ENCODE data around the gene RHO.

Gene RHO

GRCh38 chr3:129563332-129563731 lies 34.9 kb downstream of the RHO start:
- DNase-seq = no peak

- DNase-seq = no peak
Measured at GRCh38 chr3:129563850-129564535, 35.6 kb downstream of the RHO start.

GRCh38 chr3:129564981-129565644 lies 36.7 kb downstream of the RHO start:
- no peak for DNase-seq

- DNase-seq = no peak
Measured at GRCh38 chr3:129565902-129566301, 37.5 kb downstream of the RHO start.

GRCh38 chr3:129567176-129567705 lies 38.8 kb downstream of the RHO start:
- no peak for DNase-seq

- DNase-seq = no peak
Measured at GRCh38 chr3:129567939-129568338, 39.5 kb downstream of the RHO start.

- no peak for DNase-seq
Measured at GRCh38 chr3:129569856-129570255, 41.4 kb downstream of the RHO start.

- no peak for DNase-seq
Measured at GRCh38 chr3:129571605-129572547, 43.4 kb downstream of the RHO start.

- no peak for DNase-seq
Measured at GRCh38 chr3:129572603-129573002, 44.2 kb downstream of the RHO start.

- DNase-seq = no peak
Measured at GRCh38 chr3:129573493-129573892, 45.1 kb downstream of the RHO start.

GRCh38 chr3:129574206-129574605 lies 45.8 kb downstream of the RHO start:
- DNase-seq = no peak

GRCh38 chr3:129575233-129575996 lies 47.0 kb downstream of the RHO start:
- no peak for DNase-seq

- no peak for DNase-seq
Measured at GRCh38 chr3:129575997-129576384, 47.6 kb downstream of the RHO start.

GRCh38 chr3:129576514-129577352 lies 48.3 kb downstream of the RHO start:
- peak; percentile 11 for DNase-seq

- DNase-seq = no peak
Measured at GRCh38 chr3:129577366-129577765, 48.9 kb downstream of the RHO start.

- DNase-seq = no peak
Measured at GRCh38 chr3:129577925-129578786, 49.7 kb downstream of the RHO start.

- no peak for DNase-seq
Measured at GRCh38 chr3:129579991-129580390, 51.6 kb downstream of the RHO start.

GRCh38 chr3:129581623-129582022 lies 53.2 kb downstream of the RHO start:
- no peak for DNase-seq

- DNase-seq = no peak
Measured at GRCh38 chr3:129582799-129583198, 54.4 kb downstream of the RHO start.

- DNase-seq = no peak
Measured at GRCh38 chr3:129583289-129583688, 54.9 kb downstream of the RHO start.

- no peak for DNase-seq
Measured at GRCh38 chr3:129584631-129585030, 56.2 kb downstream of the RHO start.
